AG04449 (cell line): ENCODE measurements around the gene MRPS31.

Experiments
- CTCF ChIA-PET: fragments of 350-600 bp; formaldehyde crosslinking; extraction: SDS; loops from one replicate; lab custom pipeline; 2021; ENCODE audit warnings: antibody characterized with exemption; lab: Yijun Ruan, JAX
- POLR2A ChIA-PET: fragments of 400-600, 350-600 bp; formaldehyde crosslinking; extraction: SDS; loops from one replicate; lab custom pipeline; 2020; ENCODE audit warnings: antibody characterized with exemption, inconsistent platforms; lab: Yijun Ruan, JAX
- DNase-seq: peaks from one replicate; pipeline ENCODE4 v3.0.0-alpha.2; 2010; ENCODE audit warnings: low read depth, low spot score
- H3K4me3 ChIP-seq: 2 replicates; pipeline ENCODE4 v1.5.1; 2011; ENCODE audit warnings: low read depth, mild to moderate bottlenecking, control low read depth, low read length
- TF ChIP-seq, protein P1 (sequence below): IDR thresholded peaks from one replicate; pipeline ENCODE4 v1.5.1; 2011; ENCODE audit warnings: mild to moderate bottlenecking, moderate library complexity, low read length, control low read depth, inconsistent platforms; ENCODE audit not compliant: insufficient read depth; ENCODE audit errors: missing control alignments

Gene MRPS31

DNA sequence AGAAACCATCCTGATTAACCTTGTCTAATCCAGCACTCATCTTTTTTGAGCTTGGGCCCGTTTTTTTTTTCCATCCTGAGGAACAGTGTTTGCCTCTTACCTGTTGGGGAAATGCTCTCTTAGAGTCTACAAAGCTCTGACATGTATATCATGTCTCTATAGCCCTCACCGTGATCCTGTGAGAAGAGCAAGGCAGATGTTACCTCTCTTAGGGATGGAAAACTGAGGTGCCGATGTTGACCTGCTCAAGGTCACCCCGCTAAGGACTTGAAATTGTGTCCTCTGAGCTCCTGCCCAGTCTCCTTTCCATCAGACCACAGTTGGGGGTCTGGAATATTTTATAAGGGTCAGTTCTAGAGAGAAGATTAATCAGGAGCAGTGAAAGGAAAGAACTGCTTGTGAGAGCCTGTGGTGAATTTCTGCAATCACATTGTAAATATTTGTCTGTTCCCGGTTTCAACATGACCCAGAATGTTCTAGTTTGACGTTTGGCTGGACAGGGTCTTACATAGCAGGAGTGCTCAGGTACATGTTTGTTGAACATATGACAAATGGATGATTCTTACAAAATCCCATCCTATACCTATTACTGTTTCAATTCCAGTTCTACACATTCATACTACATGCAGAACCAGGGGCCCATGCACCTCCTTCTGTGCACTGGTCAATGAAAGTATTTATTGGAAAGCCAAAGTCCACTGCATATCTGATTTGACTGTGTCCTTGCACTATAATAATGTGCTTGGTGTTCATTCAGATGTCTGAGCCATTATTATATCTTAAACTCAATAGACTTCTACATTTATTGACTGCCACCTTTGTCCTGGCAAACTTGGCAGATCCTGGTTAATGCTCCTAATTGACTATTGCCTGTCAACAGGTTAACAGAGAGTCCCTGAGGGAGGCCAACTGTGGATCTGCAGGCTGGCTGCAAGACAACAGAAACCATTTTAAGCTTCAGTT, 30.5 kb upstream of the MRPS31 start:
- no peak overlapping the region for H3K4me3 ChIP-seq
- ChIA-PET CTCF (interaction anchor here (0.7 kb wide), 1 partner anchor 13 kb away, joined by 4 read pairs; no protein-coding TSS in a partner anchor), POLR2A (no interaction called here)
- DNase-seq, result no peak
- TF ChIP-seq, protein P1, sequence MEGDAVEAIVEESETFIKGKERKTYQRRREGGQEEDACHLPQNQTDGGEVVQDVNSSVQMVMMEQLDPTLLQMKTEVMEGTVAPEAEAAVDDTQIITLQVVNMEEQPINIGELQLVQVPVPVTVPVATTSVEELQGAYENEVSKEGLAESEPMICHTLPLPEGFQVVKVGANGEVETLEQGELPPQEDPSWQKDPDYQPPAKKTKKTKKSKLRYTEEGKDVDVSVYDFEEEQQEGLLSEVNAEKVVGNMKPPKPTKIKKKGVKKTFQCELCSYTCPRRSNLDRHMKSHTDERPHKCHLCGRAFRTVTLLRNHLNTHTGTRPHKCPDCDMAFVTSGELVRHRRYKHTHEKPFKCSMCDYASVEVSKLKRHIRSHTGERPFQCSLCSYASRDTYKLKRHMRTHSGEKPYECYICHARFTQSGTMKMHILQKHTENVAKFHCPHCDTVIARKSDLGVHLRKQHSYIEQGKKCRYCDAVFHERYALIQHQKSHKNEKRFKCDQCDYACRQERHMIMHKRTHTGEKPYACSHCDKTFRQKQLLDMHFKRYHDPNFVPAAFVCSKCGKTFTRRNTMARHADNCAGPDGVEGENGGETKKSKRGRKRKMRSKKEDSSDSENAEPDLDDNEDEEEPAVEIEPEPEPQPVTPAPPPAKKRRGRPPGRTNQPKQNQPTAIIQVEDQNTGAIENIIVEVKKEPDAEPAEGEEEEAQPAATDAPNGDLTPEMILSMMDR, result no peak

DNA sequence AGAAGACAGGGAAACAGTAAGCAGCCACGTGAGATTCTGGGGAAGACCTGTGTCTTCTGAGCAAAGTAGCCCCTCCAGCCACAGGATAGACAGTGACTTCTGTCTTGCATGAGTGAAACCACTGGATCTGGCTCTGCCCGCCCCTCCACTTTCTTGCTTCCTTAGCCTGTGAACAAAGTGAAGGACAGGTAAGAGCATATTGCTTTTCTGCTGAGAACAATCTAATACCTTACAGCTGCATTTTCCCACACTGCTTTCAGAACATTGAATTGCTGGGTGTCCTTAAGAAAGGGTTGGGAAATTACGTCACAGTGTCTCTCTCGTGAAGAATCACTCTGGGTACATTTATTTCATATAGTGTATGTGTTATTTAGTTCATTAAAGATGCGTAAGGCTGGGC, 29.6 kb upstream of the MRPS31 start:
- CTCF ChIA-PET, result interaction anchor here (2.6 kb wide), 1 partner anchor 14 kb away, joined by 10 read pairs; no protein-coding TSS in a partner anchor
- POLR2A ChIA-PET, result no interaction called here
- DNase-seq, result no peak
- H3K4me3 ChIP-seq, result no peak overlapping the region
- TF ChIP-seq, protein P1, result no peak

DNA sequence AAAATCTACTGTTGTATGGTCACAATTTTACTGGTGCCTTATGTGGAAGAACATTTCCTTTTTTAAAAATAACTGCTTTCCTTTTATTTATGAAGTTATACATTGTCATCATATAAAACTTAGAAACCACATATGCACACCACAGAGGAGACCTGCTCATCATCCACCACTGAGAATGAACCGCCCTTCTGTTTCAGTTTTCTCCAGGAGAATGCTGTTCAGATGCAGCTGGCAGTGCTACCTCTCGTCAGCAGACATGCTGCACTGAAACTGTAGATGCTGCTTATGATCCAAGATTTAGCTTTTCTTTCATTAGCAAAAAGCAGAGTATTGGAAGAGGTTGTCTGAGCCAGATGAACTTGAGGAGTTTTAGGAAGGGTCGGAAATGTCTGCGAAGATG, 28.5 kb upstream of the MRPS31 start:
- CTCF ChIA-PET, result interaction anchor here (1.5 to 2.6 kb wide), 2 partner anchors 15 to 22 kb away, joined by 5 to 10 read pairs; no protein-coding TSS in a partner anchor
- TF ChIP-seq, protein P1, result no peak
- no peak overlapping the region for H3K4me3 ChIP-seq
- POLR2A ChIA-PET, result no interaction called here
- DNase-seq, result no peak

DNA sequence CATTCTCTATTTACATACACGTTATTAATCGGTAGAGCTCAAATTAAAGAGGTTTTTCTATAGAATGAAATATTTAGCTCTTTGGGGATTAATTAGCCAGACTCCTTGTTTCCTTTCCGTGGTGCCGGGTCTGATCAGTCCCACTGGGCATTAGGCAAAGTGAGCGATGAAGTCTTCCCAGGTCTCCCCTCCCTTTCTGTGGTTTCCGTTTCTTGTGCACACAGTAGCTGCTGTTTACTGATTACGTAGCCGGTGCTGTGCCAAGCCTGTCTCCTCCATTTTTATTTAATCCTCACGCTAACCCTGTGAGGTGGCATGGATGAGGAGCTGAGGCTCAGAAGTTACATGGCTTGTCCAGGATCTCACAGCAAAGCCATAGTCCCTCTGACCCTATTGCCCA, 27.4 kb upstream of the MRPS31 start:
- CTCF ChIA-PET, result interaction anchor here (1.5 to 2.6 kb wide), 2 partner anchors 16 to 21 kb away, joined by 5 to 10 read pairs; no protein-coding TSS in a partner anchor
- TF ChIP-seq, protein P1, result no peak
- POLR2A ChIA-PET, result no interaction called here
- H3K4me3 ChIP-seq, result no peak overlapping the region
- no peak for DNase-seq

DNA sequence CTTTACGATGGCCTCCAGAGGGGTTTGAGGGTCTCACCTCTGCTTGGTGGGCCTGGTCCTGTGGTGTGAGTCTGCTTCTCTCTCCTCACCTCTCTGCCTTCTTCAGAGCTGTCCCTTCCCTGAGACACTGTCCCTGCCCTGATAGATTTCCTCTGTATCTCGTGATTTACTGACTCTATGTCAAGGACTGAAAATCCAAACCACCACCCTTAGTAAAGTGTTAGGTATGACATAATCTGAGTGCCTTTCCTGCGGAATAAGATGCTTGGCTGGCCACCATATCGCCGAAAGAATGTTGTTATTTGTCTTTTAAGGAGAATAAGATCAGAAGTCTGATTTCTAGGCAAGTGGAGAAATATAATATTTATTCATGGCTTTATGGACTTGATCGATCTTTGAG, 25.7 kb upstream of the MRPS31 start:
- no peak for DNase-seq
- TF ChIP-seq, protein P1, result no peak
- no peak overlapping the region for H3K4me3 ChIP-seq
- ChIA-PET POLR2A (no interaction called here), CTCF (no interaction called here)
